Fibroblast of the aortic adventitia (primary cell): ENCODE measurements around the gene PRKAG3. TPM values are rescaled to one million over a fixed set of nuclear protein-coding genes. Genes with fewer than 3 reads are reported as not detected.

Experiments
- DNase-seq: peaks from one replicate; pipeline ENCODE4 v3.0.0-alpha.2; 2010; ENCODE audit warnings: low read depth
- H3K4me3 ChIP-seq: 2 replicates; pipeline ENCODE4 v1.5.1; 2011; ENCODE audit warnings: low read depth, mild to moderate bottlenecking, control low read depth, low read length, moderate library complexity
- CTCF ChIP-seq: IDR thresholded peaks from 2 replicates; pipeline ENCODE4 v1.5.1; 2011; ENCODE audit warnings: mild to moderate bottlenecking, low read length, control low read depth, inconsistent platforms; ENCODE audit not compliant: insufficient read depth
- total RNA-seq: library from RNA; depleted of rRNA; stranded (reverse); fragments of >200 nt; gene quantifications from 2 replicates; pipeline ENCODE4 v1.2.3, GENCODE V29; 2012; ENCODE audit warnings: low replicate concordance

PRKAG3 gene
- total RNA-seq, 1 donor = 0.18 TPM

GRCh38 chr2:218823196-218823855 lies 8.3 kb downstream of the PRKAG3 start:
- no peak overlapping the region for H3K4me3 ChIP-seq
- no peak for DNase-seq
- TF ChIP-seq CTCF = no peak

- no peak for TF ChIP-seq CTCF
- H3K4me3 ChIP-seq = no peak overlapping the region
These were observed 9.0 kb downstream of the PRKAG3 start for GRCh38 chr2:218822622-218823021.

GRCh38 chr2:218821605-218822211 lies 9.9 kb downstream of the PRKAG3 start:
- TF ChIP-seq CTCF = no peak
- no peak overlapping the region for H3K4me3 ChIP-seq
- DNase-seq = no peak

More at GRCh38 chr2:218822622-218823021, 9.0 kb downstream of the PRKAG3 start:
- no peak for DNase-seq

GRCh38 chr2:218820746-218821369 lies 10.7 kb downstream of the PRKAG3 start:
- TF ChIP-seq CTCF = no peak
- no peak overlapping the region for H3K4me3 ChIP-seq
- DNase-seq = no peak

GRCh38 chr2:218819093-218819492 lies 12.5 kb downstream of the PRKAG3 start:
- no peak for TF ChIP-seq CTCF
- no peak overlapping the region for H3K4me3 ChIP-seq
- no peak for DNase-seq

GRCh38 chr2:218816561-218817011 lies 15.0 kb downstream of the PRKAG3 start:
- no peak for DNase-seq
- H3K4me3 ChIP-seq = no peak overlapping the region
- no peak for TF ChIP-seq CTCF
